Non-pigmented ciliary epithelial cell (primary cell): Measurements from ENCODE around the gene PLD6.
A peak's percentile ranks its signal among the peaks of the same experiment; 100 is the strongest.
"Not testable (repeated sequence)": the region's sequence is repeated elsewhere in the genome, so short reads cannot be mapped to it uniquely, and the experiment has no call there.

Experiments
- DNase-seq: peaks from one replicate; pipeline ENCODE4 v3.0.0-alpha.2; 2010; ENCODE audit warnings: low read depth

Gene PLD6

DNA sequence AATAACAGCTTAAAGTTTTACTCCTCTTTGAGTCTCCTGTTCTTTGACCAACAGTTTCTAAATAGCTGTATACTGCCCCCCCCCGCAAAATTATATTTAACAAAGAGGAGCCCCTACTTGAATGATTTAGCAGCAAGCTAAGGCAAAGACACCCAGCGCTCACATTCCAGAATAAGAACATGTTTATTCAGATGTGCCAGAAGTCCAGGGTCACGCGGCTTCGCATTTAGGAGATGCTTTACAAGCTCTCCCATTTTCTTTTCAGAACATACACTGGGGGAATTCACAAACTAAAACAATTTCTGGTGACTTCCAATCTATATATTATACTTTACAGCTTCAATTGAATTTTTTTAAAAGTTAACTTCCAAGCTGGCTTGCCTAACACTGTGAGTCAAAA, 5.3 kb downstream of the PLD6 start:
- DNase-seq = no peak

- no peak for DNase-seq
These were observed 5.8 kb downstream of the PLD6 start for GRCh38 chr17:17200311-17200710.

DNA sequence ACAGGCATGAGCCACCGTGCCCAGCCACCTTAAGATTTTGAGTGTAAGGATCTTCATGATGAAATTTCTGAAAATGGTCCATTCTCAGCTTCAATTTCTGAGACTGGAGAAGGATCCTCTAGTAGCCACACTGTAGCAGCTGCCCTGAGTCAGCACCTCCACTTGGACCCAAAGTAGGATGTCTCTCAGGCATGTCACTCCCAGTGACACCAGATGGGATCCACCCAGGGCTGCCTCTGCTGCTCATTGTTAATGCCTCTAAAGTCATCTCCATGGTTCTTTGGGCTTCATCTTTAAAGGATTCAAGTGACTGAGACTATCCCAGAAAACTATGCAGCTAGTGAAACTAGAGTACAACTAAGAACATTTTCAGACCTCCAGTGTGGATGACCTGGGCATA, 7.9 kb downstream of the PLD6 start:
- no peak for DNase-seq

- no peak for DNase-seq
These were observed 9.4 kb downstream of the PLD6 start for GRCh38 chr17:17196776-17197175.

- not testable (repeated sequence) for DNase-seq
These were observed 10.7 kb downstream of the PLD6 start for GRCh38 chr17:17195466-17195865.

DNA sequence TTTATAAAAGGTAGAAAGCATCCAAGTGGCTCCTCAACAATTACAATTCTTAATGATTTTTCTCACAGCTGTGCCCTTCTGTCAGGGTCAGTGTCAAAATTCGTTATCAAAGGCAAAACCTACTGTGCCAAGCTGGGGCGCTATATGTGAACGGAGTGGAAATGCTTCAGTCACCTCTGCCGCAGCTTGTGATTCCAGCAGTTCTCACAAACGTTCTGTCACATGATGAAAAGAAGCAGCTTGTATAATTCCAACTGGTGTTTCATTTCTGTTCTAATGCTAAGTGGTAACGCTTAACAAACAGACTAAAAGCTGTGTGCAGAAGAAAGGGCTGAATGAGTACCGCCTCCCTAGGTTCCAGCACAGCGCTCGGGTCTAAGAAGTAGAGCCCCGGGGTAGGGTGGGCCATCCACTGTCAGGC, 14.2 kb downstream of the PLD6 start:
- no peak for DNase-seq

DNA sequence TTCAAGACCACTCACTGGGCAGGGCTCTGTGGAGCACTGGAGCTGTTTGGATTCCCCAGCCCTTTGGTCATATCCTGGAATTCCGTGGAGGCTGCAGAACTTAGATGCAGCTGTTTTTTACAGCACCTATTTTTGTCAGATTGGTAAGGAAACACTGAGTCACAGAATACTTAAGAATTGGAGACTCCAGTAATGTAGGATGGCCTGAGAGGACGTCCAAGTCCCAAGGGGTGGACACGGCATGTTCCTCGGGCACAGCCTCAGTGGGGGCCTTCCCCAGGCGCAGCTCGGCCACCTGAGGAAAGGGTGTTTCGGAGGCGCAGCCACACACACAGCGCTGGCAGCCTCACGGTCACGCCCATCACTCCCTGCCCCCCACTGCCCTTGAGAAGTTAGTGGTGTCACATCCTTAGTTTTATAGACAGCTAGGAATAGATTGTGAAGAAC, 14.8 kb downstream of the PLD6 start:
- peak; percentile 68 for DNase-seq

GRCh38 chr17:17190188-17190587, 15.9 kb downstream of the PLD6 start:
- no peak for DNase-seq

- no peak for DNase-seq
These were observed 16.6 kb downstream of the PLD6 start for GRCh38 chr17:17189559-17189958.

DNA sequence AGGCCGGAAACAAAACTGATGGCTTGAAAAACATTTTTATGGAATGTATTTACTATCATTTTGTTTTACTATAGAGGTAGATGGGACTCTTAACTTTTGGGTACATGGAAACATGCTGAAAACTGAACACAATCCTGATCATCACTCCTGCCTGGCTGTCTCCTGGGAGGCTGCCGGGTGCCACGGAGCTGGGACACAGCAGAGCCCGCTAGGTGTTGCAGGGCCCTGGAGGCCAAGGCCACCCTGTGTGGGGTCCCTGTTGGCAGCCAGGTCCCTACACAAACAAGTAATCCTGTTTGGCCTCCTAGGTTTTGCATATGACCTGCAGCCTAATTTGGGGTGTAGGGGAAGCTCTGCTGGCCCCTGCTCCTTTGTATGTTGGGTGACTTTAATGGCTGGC, 17.5 kb downstream of the PLD6 start:
- no peak for DNase-seq

DNA sequence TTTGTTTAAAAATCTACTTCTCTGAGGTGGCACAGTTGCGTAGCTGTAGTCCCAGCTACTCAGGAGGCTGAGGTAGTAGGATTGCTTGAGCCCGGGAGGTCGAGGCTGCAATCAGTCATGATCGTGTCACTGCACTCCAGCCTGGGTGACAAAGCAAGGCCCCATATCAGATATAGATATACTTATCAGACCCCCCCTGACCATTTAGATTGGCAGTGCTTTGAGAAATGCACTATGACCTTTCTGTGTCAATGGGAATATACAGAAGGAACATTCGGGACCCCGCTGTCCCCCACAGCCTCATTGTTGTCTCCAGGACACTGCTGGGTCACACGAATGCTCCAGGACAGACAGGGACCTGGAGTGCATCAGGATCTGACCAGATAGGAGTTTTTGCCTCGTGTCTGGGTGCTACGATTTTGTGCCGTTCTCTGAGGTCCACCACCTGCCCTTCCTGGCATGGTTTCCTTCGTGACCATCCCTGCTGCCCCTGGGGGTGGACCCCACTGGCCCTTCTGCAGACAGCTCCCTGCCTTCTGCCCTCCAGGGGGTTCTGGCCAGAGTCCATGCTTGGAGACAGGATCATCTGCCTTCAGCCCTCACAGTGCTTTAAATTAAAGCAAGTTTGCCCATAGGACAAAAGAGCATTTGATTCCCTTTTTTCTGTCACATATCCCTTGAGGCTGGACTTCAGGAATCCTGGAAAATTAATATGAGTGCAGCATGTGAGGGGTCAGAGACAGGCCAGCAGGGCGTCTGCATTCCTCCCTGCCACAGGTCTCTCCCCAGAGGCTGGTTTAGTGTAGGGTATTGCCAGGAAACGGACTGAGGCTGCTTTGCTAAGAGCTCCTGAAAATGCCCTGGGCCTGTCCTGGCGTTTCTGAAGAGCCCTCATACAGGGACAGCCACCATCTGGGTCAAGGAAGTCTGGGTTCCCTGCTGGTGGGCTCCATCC, 19.3 kb downstream of the PLD6 start:
- no peak for DNase-seq

DNA sequence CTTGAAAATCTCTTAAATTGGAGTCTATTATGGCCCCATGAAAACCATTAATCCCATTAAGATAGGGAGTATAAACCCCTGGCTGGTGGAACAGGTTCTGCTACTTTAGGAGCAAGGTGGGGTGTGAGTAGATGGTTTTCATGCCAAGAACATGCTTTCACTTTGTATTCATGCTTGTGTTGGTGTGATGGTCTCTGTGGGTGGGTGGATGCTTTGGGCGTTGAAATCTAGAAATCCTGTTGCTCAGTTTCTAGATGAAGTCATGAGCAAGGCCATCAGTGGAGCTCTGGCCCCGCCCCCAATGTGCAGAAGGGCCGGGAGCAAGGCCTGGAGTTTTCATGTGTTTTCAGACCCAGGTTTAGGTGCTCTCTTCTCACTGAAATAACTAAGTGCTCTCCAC, 20.1 kb downstream of the PLD6 start:
- DNase-seq = no peak

GRCh38 chr17:17184985-17185757, 21.0 kb downstream of the PLD6 start:
- not testable (repeated sequence) for DNase-seq

- DNase-seq = no peak
These were observed 22.4 kb downstream of the PLD6 start for GRCh38 chr17:17183744-17184143.

DNA sequence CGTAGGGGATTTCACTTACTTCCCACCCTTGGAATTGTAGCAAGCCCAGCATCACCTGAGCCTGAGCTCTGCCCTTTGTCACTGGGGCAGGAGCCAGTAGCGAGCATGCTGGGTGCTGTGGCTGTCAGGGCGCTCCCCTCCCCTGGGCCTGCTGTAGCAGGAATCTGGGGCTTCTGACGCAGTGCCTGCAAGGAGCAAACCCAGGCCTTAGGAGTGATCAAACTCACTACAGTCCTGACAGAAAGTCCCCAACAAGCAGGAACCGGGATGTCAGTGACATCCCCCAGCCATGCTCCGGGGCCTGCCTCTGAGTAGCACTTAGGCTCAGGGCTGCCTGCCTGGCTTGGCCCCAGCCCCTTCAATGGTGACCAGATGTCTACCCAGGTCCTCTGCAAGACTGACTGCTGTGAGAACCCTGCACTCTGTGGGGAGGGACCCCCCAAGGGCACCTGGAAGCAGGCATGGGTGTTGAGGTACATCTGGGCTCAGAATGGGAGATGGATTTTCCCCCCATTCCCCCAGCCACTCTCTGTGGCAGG, 23.5 kb downstream of the PLD6 start:
- DNase-seq = no peak

DNA sequence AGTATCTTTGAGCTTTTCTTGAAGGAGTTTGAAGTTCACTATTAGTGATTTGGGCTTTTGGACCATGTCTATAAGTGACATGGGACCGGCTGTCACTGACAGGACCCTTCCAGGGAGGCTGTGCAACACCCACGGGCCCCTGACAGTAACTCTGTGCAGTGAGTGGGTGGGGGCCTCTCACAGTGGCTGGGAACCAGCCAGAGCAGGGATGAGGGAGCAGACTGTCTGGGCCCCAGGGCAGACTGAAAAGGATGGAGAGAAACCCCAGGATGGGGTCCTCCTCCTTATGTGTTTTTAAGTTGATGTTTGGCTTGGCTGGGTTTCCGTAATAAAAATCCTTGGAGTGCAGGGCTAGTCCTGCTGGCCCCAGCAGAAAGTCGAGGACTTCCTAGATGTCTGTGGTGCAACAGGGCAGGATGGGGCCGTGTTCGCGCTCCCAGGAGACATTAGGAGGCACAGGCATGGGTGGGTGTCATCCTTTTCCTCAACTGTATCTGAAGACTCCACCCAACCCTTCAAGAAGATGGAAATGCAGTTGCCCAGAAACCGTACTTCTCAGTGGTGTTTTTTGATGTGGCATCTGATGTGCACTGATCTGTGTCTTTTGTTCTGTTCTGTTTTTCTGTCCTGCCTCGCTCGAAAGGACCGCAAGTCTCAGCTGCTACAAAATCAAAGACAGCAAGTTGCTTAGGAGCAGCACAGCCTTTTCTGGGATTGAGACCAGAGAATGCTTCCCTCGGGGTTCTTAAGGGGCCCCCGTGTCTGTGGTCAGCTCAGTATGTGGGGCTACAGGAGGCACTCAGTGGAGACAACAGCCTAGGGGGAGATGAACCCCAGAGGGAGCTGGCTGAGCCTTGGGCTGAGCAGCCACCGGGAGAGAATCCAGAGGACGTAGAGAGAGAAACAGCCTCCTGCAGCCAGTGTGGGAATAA, 24.2 kb downstream of the PLD6 start:
- no peak for DNase-seq

DNA sequence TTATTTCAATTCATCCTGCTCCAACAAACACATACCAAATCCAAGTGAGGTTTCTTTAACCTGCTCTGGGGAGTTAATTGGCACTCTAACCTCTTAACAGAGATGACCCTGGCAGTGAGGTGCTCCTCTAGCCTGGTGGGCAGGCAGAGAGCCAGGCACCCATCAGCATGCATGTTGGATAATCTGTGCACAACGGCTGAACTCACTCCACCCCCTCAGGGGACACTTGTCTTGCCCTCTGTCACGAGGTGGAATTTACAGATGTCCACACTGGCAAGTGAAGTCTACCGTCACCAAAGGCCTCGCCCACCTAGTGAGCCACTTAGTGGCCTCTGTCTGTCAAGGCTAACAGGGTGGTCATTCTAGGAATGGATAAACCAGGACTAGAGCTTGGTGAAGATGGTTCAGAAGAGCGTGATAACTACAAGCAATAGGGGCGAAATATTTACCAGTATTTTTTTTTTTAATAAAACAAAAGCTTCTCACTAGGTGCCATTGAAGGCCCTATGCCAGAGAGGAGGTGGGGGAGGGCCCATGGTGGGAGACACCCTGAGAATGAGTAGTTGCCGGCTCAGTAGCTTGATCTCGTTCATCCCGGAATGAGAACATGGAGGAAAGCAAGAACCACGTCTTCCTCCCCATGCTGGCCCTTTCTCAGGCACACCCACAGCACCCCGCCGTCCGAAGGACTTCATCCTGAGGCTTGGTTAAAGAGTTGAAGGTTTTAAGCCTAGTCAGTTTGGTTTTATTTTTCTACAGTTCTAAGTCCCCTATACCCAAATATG, 25.2 kb downstream of the PLD6 start:
- DNase-seq = no peak

- no peak for DNase-seq
These were observed 26.0 kb downstream of the PLD6 start for GRCh38 chr17:17180141-17180603.

- DNase-seq = no peak
These were observed 26.7 kb downstream of the PLD6 start for GRCh38 chr17:17179371-17179827.

DNA sequence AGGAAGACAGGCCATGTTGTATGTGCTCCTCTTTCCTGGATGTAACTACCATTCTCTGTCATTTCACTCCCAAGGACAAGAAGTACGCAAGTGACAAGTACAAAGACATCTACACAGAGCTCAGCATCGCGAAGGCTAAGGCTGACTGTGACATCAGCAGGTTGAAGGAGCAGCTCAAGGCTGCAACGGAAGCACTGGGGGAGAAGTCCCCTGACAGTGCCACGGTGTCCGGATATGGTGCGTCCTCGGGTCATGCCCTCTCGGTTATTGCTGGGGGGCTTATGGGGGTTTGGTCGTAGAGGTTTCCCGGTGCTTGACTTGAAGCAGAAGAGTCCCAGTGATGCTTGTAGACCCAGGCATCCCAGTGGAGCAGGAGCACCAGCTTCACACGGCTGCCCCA, 29.0 kb downstream of the PLD6 start:
- DNase-seq = no peak

- no peak for DNase-seq
These were observed 29.8 kb downstream of the PLD6 start for GRCh38 chr17:17176341-17176740.
